ENCODE measurements around the gene CPXM1. TPM values are rescaled to one million over a fixed set of nuclear protein-coding genes. Genes with fewer than 3 reads are reported as not detected.
A peak's percentile ranks its signal among the peaks of the same experiment; 100 is the strongest.

CPXM1 gene
- total and polyA plus RNA-seq, 11 donors = 0.27 to 21.5 (median 0.72) TPM

DNA sequence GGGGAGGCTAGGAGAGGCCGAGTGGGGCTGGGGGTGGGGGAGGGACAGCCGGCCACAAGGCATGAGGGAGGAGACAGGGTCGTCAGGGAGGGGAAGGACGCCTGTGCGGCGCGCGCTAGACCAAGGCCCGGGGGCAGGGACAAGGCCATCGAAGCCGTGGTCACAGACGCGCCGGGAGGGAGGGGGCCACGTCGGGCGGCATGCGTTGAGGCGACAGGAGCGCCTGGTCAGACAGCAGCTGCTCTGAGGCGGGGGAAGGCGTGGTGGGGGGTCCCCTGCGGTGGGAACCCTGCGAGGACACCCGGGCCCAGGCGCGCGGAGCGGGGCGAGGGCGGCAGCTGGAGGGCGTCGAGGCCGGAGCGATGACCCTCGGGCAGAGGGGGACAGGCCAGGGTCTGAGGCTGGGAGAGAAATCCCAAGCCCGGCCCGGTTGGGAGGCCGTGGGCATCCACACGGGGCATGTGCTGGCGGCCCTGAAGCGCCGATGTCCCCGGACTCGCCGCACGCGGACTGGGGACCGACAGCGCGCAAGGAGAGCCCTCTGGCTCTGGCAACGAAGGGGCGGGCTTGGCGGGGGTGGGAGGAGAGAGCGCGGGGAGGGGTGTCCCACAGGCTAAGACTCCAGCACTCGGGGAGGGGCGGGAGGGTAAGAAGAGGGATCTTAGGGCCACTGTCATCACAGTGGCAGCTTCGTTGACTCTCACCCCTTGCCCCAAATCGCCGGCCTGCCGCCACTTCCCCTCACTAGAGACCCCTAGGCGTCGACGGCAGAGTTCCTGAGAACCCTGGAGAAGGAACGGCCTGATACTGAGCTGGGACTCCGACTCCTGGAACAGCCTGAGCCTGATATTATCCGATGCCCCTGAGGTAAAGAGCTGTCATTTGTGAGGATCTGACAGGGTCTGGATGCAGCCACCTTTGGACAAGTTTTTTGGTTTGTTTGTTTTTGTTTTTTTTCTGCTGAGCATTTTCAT lies 20.8 kb upstream of the CPXM1 start:
- no peak overlapping the region for H3K27ac ChIP-seq
- peaks cover 6 to 43% (median 25%) of the 10 kb centered on the region in 9 donors for H3K27me3 ChIP-seq
- intact Hi-C loops (cut with DNase I) = no loop called here
- TF ChIP-seq, protein P1, sequence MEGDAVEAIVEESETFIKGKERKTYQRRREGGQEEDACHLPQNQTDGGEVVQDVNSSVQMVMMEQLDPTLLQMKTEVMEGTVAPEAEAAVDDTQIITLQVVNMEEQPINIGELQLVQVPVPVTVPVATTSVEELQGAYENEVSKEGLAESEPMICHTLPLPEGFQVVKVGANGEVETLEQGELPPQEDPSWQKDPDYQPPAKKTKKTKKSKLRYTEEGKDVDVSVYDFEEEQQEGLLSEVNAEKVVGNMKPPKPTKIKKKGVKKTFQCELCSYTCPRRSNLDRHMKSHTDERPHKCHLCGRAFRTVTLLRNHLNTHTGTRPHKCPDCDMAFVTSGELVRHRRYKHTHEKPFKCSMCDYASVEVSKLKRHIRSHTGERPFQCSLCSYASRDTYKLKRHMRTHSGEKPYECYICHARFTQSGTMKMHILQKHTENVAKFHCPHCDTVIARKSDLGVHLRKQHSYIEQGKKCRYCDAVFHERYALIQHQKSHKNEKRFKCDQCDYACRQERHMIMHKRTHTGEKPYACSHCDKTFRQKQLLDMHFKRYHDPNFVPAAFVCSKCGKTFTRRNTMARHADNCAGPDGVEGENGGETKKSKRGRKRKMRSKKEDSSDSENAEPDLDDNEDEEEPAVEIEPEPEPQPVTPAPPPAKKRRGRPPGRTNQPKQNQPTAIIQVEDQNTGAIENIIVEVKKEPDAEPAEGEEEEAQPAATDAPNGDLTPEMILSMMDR (IDR thresholded peaks at IDR 0.05) = no peak
- TF ChIP-seq POLR2A (IDR thresholded peaks at IDR 0.05) = no peak
- DNase-seq (no peak), ATAC-seq (peak in 1 of 4 donors; percentile 49)
- H3K9me3 ChIP-seq = no peaks in the 10 kb centered on the region
- no peaks in the 10 kb centered on the region for H3K36me3 ChIP-seq
- peak overlapping the region in 2 of 12 donors; percentile 5 to 15 for H3K4me3 ChIP-seq
- 5 to 10% (median 6%) methylated on average over 27 to 68 of the region's 68 CpGs for WGBS, 4 donors
- peaks cover 0 to 17% (median 0%) of the 10 kb centered on the region in 12 donors for H3K4me1 ChIP-seq

DNA sequence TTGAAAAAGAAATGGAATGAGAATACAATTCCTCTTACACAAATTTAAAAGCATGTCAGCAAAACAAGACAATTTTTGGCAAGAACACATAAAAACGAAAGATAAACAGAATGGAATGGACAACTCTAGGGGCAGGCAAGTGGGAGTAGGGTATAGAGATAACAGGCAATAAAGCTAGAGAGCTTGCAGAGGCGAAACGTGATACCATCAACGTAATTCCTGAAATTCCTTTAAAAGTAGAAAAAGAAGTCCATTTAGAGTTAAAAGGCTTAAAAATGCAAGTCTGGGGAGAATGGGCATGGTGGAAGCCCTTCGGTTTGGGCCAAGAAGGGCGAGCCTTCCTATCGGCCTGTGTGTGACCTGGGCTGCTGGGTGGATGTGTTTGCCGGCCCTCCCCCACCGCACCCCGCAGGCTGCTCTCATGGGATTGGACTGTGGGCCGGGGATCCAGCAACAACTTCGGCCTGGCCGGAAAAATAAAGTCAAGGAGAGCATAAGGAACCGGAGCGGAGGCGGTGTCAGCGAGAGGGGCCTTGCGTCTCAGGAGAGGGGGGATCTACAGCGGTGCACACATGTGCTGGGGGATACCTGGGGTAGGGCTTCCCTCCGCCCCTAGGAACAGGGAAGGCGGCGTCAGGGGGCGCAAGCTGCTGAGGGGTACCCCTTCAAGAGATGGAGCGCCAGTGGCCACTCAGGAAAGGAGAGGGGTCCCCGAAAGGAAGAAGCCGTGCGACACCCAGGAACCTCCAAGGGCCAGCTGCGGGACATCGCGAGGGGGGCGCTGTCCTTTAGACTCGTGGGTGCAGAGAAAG lies 19.9 kb upstream of the CPXM1 start:
- intact Hi-C loops (cut with DNase I) = no loop called here
- Histone ChIP-seq H3K36me3 (no peaks in the 10 kb centered on the region), H3K9me3 (no peaks in the 10 kb centered on the region), H3K4me1 (peaks cover 0 to 17% (median 0%) of the 10 kb centered on the region in 12 donors), H3K27ac (peak overlapping the region in 1 of 12 donors; percentile 42), H3K4me3 (peak overlapping the region in 2 of 12 donors; percentile 15 to 19), H3K27me3 (peaks cover 6 to 37% (median 25%) of the 10 kb centered on the region in 9 donors)
- ATAC-seq = peak in 1 of 4 donors; percentile 16
- no peak for TF ChIP-seq POLR2A (IDR thresholded peaks at IDR 0.05)
- TF ChIP-seq, protein P1 (IDR thresholded peaks at IDR 0.05) = no peak
- DNase-seq = no peak
- WGBS, 4 donors = 17 to 20% (median 18%) methylated on average over 32 of the region's 32 CpGs

DNA sequence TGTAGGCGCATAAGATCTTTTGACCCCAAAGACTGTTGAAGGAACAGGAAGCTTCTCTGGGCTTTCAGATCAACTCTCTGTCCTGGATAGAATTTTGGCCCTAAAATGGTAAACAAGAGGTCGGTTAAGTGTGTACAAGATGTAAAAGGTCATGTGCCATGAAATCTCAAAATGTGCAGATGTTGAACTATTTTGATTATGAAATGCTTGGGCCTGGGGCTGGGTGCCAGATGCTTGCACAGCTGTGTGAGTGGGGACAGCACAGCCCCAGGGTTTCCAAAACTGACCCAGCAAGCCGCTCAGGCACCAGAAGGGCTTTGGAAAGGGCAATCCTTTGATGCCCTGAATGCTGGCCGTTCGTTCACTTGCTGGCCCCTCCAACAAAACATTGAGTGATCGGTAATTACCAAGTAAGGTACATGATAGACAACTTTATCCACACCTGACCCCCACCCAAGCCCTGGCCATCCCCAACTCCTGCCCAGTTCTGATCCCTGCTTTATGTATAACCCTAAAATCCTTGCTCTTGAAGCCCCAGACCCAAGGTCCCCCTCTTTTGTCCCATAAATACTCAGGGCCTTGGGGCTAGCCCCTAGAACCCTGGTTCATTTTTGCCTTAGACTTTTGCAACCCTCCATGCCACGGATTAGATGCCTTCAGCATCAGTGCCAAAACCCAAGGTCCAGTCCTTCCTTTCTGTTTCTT lies 17.6 kb upstream of the CPXM1 start:
- TF ChIP-seq, protein P1 (IDR thresholded peaks at IDR 0.05) = no peak
- TF ChIP-seq POLR2A (IDR thresholded peaks at IDR 0.05) = no peak

More for the DNA sequence above, 17.6 kb upstream of the CPXM1 start:
- H3K36me3 ChIP-seq = no peaks in the 10 kb centered on the region
- peak in 1 of 5 donors; percentile 43 for DNase-seq
- no peak overlapping the region for H3K4me3 ChIP-seq
- no peak overlapping the region for H3K27ac ChIP-seq
- intact Hi-C loops (cut with DNase I) = no loop called here
- no peaks in the 10 kb centered on the region for H3K9me3 ChIP-seq
- H3K4me1 ChIP-seq = peaks cover 0 to 20% (median 0%) of the 10 kb centered on the region in 12 donors
- peaks cover 6 to 37% (median 25%) of the 10 kb centered on the region in 9 donors for H3K27me3 ChIP-seq
- WGBS, 4 donors = 81 to 86% (median 82%) methylated on average over 6 to 7 of the region's 7 CpGs
- ATAC-seq = peak in 1 of 4 donors; percentile 50
